ENCODE measurements around the gene GNB1.

GRCh38 chr1:1755852-1756251 lies 135.0 kb downstream of the GNB1 start:
- TF ChIP-seq REST (IDR thresholded peaks at IDR 0.05; ENCODE audit: low read depth) (no peak), RAD21 (IDR thresholded peaks at IDR 0.05; ENCODE audit: low read depth) (no peak), EP300 (IDR thresholded peaks at IDR 0.05; ENCODE audit: borderline replicate concordance) (no peak)
